ENCODE measurements around the gene POU6F2. TPM values are rescaled to one million over a fixed set of nuclear protein-coding genes. Genes with fewer than 3 reads are reported as not detected.

POU6F2 gene
- total RNA-seq, 5 donors from 2014 or later (not counting 1 experiment from before 2014, with no cell fraction given): not detected

DNA sequence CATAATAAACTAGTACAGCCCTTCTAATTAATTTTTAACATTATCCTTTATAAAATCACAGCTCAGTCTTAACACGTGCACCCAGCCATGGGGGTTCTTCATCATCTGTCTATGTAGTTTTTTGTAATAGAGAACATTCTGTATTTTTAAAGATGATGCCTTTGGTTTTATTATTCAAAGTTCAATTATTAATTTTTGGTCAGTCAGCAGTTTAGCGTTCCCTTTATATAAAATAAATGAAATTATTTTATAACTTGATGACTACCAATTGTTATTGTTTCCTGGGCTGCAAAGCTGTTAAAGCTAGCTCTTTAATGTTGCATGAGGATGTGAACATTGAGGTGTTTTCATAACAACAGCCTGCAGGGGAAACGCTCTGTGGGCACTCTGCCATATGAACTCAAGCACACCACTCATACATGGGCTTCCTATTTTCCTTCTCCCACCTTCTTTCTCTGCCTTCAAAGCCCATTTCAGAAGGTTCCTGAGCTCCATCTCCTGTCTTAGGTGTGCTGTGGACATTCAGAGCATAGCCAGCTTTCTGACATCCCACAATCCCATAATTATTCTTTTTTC lies 416.5 kb downstream of the POU6F2 start:
- Histone ChIP-seq H3K27me3 (replicated peaks in 1 of 2; ENCODE audit: control insufficient read depth in 2 of 2, extremely low read depth in 1 of 2, insufficient read depth in 2 of 2, low read length in 1 of 2) (peaks cover 0 to 4% of the 10 kb centered on the region in 2 experiments), H3K4me1 (ENCODE audit: control insufficient read depth in 1 of 2, extremely low read depth in 1 of 2, insufficient read depth in 2 of 2, low read length in 2 of 2) (no peaks in the 10 kb centered on the region), H3K36me3 (ENCODE audit: control insufficient read depth in 2 of 2, extremely low read depth in 1 of 2, insufficient read depth in 1 of 2, low read length in 1 of 2) (no peaks in the 10 kb centered on the region), H3K9me3 (no peaks in the 10 kb centered on the region), H3K4me3 (ENCODE audit: control insufficient read depth in 1 of 2, extremely low read depth in 1 of 2, low read length in 1 of 2) (no peak overlapping the region), H3K27ac (ENCODE audit: low read length) (no peak overlapping the region)
- no peak overlapping the region for H3K27ac Mint-ChIP-seq
- ChIA-PET CTCF (no interaction called here), POLR2A (no interaction called here)
- no CpG with 5 or more reads among the region's 3 CpGs for WGBS (ENCODE audit: insufficient coverage)
- no peak overlapping the region for H3K4me3 Mint-ChIP-seq
- peaks cover 24 to 25% of the 10 kb centered on the region in 2 donors for H3K27me3 Mint-ChIP-seq
- H3K36me3 Mint-ChIP-seq: no peaks in the 10 kb centered on the region
- no peak for DNase-seq
- no peak for ATAC-seq (replicated peaks in 1 of 4)
- no peaks in the 10 kb centered on the region for H3K4me1 Mint-ChIP-seq
- no peaks in the 10 kb centered on the region for H3K9me3 Mint-ChIP-seq

DNA sequence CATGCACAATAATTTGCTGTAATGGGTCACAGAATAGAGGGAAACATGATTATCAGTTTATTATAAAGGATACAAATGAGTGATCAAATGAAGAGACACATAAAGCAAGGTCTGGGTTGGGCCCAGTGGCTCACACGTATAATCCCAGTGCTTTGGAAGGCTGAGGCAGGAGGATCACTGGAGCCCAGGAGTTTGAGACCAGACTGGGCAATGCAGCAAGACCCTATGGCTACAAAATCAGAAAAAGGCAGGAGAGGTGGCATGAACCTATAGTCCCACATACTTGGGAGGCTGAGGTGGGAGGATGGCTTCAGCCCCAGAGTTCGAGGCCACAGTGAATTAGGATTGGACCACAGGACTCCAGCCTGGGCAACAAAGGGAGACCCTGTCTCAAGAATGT lies 421.7 kb downstream of the POU6F2 start:
- Mint-ChIP-seq H3K9me3 (no peaks in the 10 kb centered on the region), H3K36me3 (no peaks in the 10 kb centered on the region), H3K4me1 (no peaks in the 10 kb centered on the region), H3K27ac (no peak overlapping the region), H3K27me3 (peaks cover 26 to 30% of the 10 kb centered on the region in 2 donors), H3K4me3 (no peak overlapping the region)
- ChIA-PET POLR2A (no interaction called here), CTCF (no interaction called here)
- H3K4me1 ChIP-seq (ENCODE audit: control insufficient read depth in 1 of 2, extremely low read depth in 1 of 2, insufficient read depth in 2 of 2, low read length in 2 of 2): no peaks in the 10 kb centered on the region
- peaks cover 0 to 8% of the 10 kb centered on the region in 2 experiments for H3K27me3 ChIP-seq (replicated peaks in 1 of 2; ENCODE audit: control insufficient read depth in 2 of 2, extremely low read depth in 1 of 2, insufficient read depth in 2 of 2, low read length in 1 of 2)
- no peak for ATAC-seq (replicated peaks in 1 of 4)
- no peaks in the 10 kb centered on the region for H3K9me3 ChIP-seq
- WGBS (ENCODE audit: insufficient coverage): no CpG with 5 or more reads among the region's 2 CpGs
- H3K4me3 ChIP-seq (ENCODE audit: control insufficient read depth in 1 of 2, extremely low read depth in 1 of 2, low read length in 1 of 2): no peak overlapping the region
- H3K36me3 ChIP-seq (ENCODE audit: control insufficient read depth in 2 of 2, extremely low read depth in 1 of 2, insufficient read depth in 1 of 2, low read length in 1 of 2): no peaks in the 10 kb centered on the region
- no peak overlapping the region for H3K27ac ChIP-seq (ENCODE audit: low read length)
- DNase-seq: no peak

GRCh38 chr7:39399986-39400385 lies 422.3 kb downstream of the POU6F2 start:
- Mint-ChIP-seq H3K36me3 (no peaks in the 10 kb centered on the region), H3K4me1 (no peaks in the 10 kb centered on the region), H3K27me3 (peaks cover 22 to 25% of the 10 kb centered on the region in 2 donors), H3K9me3 (no peaks in the 10 kb centered on the region), H3K4me3 (no peak overlapping the region), H3K27ac (no peak overlapping the region)
- H3K4me3 ChIP-seq (ENCODE audit: control insufficient read depth in 1 of 2, extremely low read depth in 1 of 2, low read length in 1 of 2): no peak overlapping the region
- ATAC-seq (replicated peaks in 1 of 4) (no peak), DNase-seq (no peak)
- H3K36me3 ChIP-seq (ENCODE audit: control insufficient read depth in 2 of 2, extremely low read depth in 1 of 2, insufficient read depth in 1 of 2, low read length in 1 of 2): no peaks in the 10 kb centered on the region
- no peak overlapping the region for H3K27ac ChIP-seq (ENCODE audit: low read length)
- ChIA-PET POLR2A (no interaction called here), CTCF (no interaction called here)
- WGBS (ENCODE audit: insufficient coverage): no CpG with 5 or more reads among the region's 3 CpGs
- H3K9me3 ChIP-seq: no peaks in the 10 kb centered on the region
- no peaks in the 10 kb centered on the region for H3K4me1 ChIP-seq (ENCODE audit: control insufficient read depth in 1 of 2, extremely low read depth in 1 of 2, insufficient read depth in 2 of 2, low read length in 2 of 2)
- peaks cover 0 to 8% of the 10 kb centered on the region in 2 experiments for H3K27me3 ChIP-seq (replicated peaks in 1 of 2; ENCODE audit: control insufficient read depth in 2 of 2, extremely low read depth in 1 of 2, insufficient read depth in 2 of 2, low read length in 1 of 2)

DNA sequence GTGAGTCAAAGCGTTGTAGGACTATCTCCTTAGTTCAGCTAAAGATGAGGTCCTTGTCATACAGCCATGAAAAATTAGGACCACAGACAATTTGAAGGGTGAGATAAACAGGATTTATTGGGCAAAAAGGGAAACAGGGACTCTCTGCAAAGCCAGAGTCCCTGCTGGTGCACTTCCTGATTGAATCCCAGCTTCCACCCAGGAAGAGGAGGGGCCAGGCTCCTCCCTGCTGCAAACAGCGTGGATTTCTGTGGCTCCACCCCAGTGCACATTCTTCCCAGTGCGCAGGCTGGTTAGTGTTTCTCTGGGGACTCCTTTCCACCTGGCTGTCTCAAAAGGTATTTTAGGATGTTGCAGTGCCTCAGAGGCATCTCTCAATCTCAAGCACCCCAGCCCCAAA lies 423.1 kb downstream of the POU6F2 start:
- ATAC-seq (replicated peaks in 1 of 4): no peak
- H3K27ac Mint-ChIP-seq: no peak overlapping the region
- CTCF ChIA-PET: no interaction called here

GRCh38 chr7:39402034-39402433 lies 424.3 kb downstream of the POU6F2 start:
- H3K4me3 ChIP-seq (ENCODE audit: control insufficient read depth in 1 of 2, extremely low read depth in 1 of 2, low read length in 1 of 2): no peak overlapping the region

More for the DNA sequence above, 423.1 kb downstream of the POU6F2 start:
- WGBS (ENCODE audit: insufficient coverage): 80% methylated on average over 1 of the region's 3 CpGs
- H3K27ac ChIP-seq (ENCODE audit: low read length): no peak overlapping the region
- H3K4me3 ChIP-seq (ENCODE audit: control insufficient read depth in 1 of 2, extremely low read depth in 1 of 2, low read length in 1 of 2): no peak overlapping the region
- H3K36me3 Mint-ChIP-seq: no peaks in the 10 kb centered on the region
- H3K4me1 Mint-ChIP-seq: no peaks in the 10 kb centered on the region
- no peaks in the 10 kb centered on the region for H3K9me3 Mint-ChIP-seq
- H3K27me3 Mint-ChIP-seq: peaks cover 13 to 22% of the 10 kb centered on the region in 2 donors
- no peak overlapping the region for H3K4me3 Mint-ChIP-seq
- H3K4me1 ChIP-seq (ENCODE audit: control insufficient read depth in 1 of 2, extremely low read depth in 1 of 2, insufficient read depth in 2 of 2, low read length in 2 of 2): no peaks in the 10 kb centered on the region
- no peaks in the 10 kb centered on the region for H3K9me3 ChIP-seq
- POLR2A ChIA-PET: no interaction called here
- H3K27me3 ChIP-seq (replicated peaks in 1 of 2; ENCODE audit: control insufficient read depth in 2 of 2, extremely low read depth in 1 of 2, insufficient read depth in 2 of 2, low read length in 1 of 2): peaks cover 0 to 8% of the 10 kb centered on the region in 2 experiments
- H3K36me3 ChIP-seq (ENCODE audit: control insufficient read depth in 2 of 2, extremely low read depth in 1 of 2, insufficient read depth in 1 of 2, low read length in 1 of 2): no peaks in the 10 kb centered on the region
- no peak for DNase-seq

DNA sequence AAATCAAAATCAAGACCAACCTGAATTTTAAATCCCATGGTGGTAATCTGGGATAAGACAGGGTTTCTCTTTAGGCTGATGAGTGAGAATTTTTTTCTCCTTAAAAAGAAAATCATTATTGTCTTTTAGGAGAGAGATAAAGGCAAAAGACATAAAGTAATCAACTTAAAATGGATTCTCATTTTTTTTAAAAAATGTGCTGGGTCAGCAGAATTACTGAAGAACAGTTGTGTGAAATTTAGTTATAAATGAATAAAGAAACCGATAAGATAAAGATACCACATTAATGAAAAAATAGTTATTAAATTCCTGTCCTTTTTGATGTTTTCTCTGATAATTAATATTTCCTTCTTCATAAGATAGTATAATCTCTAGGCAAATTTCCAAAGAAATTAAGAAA lies 427.2 kb downstream of the POU6F2 start:
- Histone ChIP-seq H3K9me3 (no peaks in the 10 kb centered on the region), H3K4me3 (ENCODE audit: control insufficient read depth in 1 of 2, extremely low read depth in 1 of 2, low read length in 1 of 2) (no peak overlapping the region), H3K27ac (ENCODE audit: low read length) (no peak overlapping the region), H3K4me1 (ENCODE audit: control insufficient read depth in 1 of 2, extremely low read depth in 1 of 2, insufficient read depth in 2 of 2, low read length in 2 of 2) (no peaks in the 10 kb centered on the region), H3K27me3 (replicated peaks in 1 of 2; ENCODE audit: control insufficient read depth in 2 of 2, extremely low read depth in 1 of 2, insufficient read depth in 2 of 2, low read length in 1 of 2) (peaks cover 0 to 4% of the 10 kb centered on the region in 2 experiments), H3K36me3 (ENCODE audit: control insufficient read depth in 2 of 2, extremely low read depth in 1 of 2, insufficient read depth in 1 of 2, low read length in 1 of 2) (no peaks in the 10 kb centered on the region)
- Mint-ChIP-seq H3K4me3 (no peak overlapping the region), H3K27ac (no peak overlapping the region), H3K9me3 (no peaks in the 10 kb centered on the region), H3K27me3 (peaks cover 6 to 17% of the 10 kb centered on the region in 2 donors), H3K36me3 (no peaks in the 10 kb centered on the region), H3K4me1 (no peaks in the 10 kb centered on the region)
- no CpG with 5 or more reads among the region's 1 CpG for WGBS (ENCODE audit: insufficient coverage)
- CTCF ChIA-PET: no interaction called here
- DNase-seq: no peak
- no peak for ATAC-seq (replicated peaks in 1 of 4)
- POLR2A ChIA-PET: no interaction called here

More at GRCh38 chr7:39402034-39402433, 424.3 kb downstream of the POU6F2 start:
- Mint-ChIP-seq H3K27ac (no peak overlapping the region), H3K4me1 (no peaks in the 10 kb centered on the region), H3K4me3 (no peak overlapping the region), H3K27me3 (peaks cover 12 to 28% of the 10 kb centered on the region in 2 donors), H3K9me3 (no peaks in the 10 kb centered on the region), H3K36me3 (no peaks in the 10 kb centered on the region)
- Histone ChIP-seq H3K27me3 (replicated peaks in 1 of 2; ENCODE audit: control insufficient read depth in 2 of 2, extremely low read depth in 1 of 2, insufficient read depth in 2 of 2, low read length in 1 of 2) (peaks cover 0 to 4% of the 10 kb centered on the region in 2 experiments), H3K4me1 (ENCODE audit: control insufficient read depth in 1 of 2, extremely low read depth in 1 of 2, insufficient read depth in 2 of 2, low read length in 2 of 2) (no peaks in the 10 kb centered on the region), H3K9me3 (no peaks in the 10 kb centered on the region), H3K27ac (ENCODE audit: low read length) (no peak overlapping the region), H3K36me3 (ENCODE audit: control insufficient read depth in 2 of 2, extremely low read depth in 1 of 2, insufficient read depth in 1 of 2, low read length in 1 of 2) (no peaks in the 10 kb centered on the region)
- DNase-seq (no peak), ATAC-seq (replicated peaks in 1 of 4) (no peak)
- CTCF ChIA-PET: no interaction called here
- POLR2A ChIA-PET: no interaction called here

DNA sequence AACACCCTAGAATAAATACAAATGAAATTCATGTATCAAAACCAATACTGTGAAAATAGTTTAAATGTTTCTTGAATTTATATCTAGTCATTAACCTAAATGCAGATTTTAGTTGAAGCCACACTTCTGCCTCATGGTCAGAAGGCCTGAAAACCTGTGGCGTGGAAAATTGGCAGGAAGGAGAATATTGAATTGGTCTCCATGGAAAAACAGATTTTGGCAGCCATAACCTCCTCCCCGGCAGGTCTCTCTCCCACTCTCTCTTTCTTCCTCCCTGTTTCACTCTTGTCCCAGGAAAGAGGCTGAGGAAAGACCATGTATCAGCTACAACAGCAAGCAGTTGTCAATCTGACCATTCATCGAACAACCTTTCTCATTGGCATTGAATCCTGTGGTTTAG lies 427.9 kb downstream of the POU6F2 start:
- Histone ChIP-seq H3K36me3 (ENCODE audit: control insufficient read depth in 2 of 2, extremely low read depth in 1 of 2, insufficient read depth in 1 of 2, low read length in 1 of 2) (no peaks in the 10 kb centered on the region), H3K27ac (ENCODE audit: low read length) (no peak overlapping the region), H3K4me3 (ENCODE audit: control insufficient read depth in 1 of 2, extremely low read depth in 1 of 2, low read length in 1 of 2) (no peak overlapping the region), H3K27me3 (replicated peaks in 1 of 2; ENCODE audit: control insufficient read depth in 2 of 2, extremely low read depth in 1 of 2, insufficient read depth in 2 of 2, low read length in 1 of 2) (peaks cover 0 to 4% of the 10 kb centered on the region in 2 experiments), H3K9me3 (no peaks in the 10 kb centered on the region), H3K4me1 (ENCODE audit: control insufficient read depth in 1 of 2, extremely low read depth in 1 of 2, insufficient read depth in 2 of 2, low read length in 2 of 2) (no peaks in the 10 kb centered on the region)
- Mint-ChIP-seq H3K27ac (no peak overlapping the region), H3K9me3 (no peaks in the 10 kb centered on the region), H3K36me3 (no peaks in the 10 kb centered on the region), H3K4me1 (no peaks in the 10 kb centered on the region), H3K4me3 (no peak overlapping the region), H3K27me3 (peaks cover 6 to 17% of the 10 kb centered on the region in 2 donors)
- ChIA-PET POLR2A (no interaction called here), CTCF (no interaction called here)
- ATAC-seq (replicated peaks in 1 of 4) (no peak), DNase-seq (no peak)
- WGBS (ENCODE audit: insufficient coverage): 100% methylated on average over 2 of the region's 3 CpGs

Measured in T-cell (primary cell).